ENCODE measurements around the gene RTN4. TPM values are rescaled to one million over a fixed set of nuclear protein-coding genes. Genes with fewer than 3 reads are reported as not detected.

Gene RTN4
- total and polyA plus RNA-seq, 2 experiments from 2014 or later, result 218 to 221 TPM

DNA sequence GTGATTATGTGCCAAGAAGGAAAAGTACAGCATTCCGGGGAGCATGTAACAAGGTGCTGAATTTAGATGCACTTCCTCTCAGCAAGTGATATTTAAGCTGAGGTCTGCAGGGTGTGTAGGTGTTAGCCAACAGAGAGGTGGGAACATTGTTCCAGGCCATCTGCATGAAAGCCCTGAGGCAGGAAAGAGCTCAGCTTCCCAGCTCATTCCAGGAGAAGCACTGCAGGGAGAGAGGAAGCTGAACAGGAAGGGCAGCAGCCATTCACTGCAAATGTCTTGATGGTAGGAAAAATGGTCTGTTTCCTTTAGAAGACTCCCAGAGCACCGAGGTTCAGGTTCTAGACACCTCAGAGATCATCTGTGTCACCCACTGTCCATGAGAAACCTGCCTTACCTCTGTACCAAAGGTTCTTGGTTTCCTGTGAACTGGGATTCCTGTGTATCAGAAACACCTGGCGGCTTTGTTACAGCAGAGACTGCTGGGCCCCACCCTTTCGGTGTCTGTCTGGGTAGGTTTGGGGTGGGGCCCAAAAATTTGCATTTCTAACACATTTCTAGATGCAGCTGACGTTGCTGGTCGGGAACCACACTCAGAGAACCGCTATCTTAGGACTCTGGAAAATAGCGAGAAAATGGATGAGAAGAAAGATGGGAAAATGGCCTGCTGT, 84.0 kb downstream of the RTN4 start:
- no peaks in the 10 kb centered on the region for H3K9me3 Mint-ChIP-seq
- Histone ChIP-seq H3K27me3 (ENCODE audit: insufficient read depth) (no peaks in the 10 kb centered on the region), H3F3A (replicated peaks; ENCODE audit: low read depth) (no peaks in the 10 kb centered on the region), H3K4me2 (no peak overlapping the region), H3K4me1 (ENCODE audit: insufficient read depth) (peaks cover 18% of the 10 kb centered on the region), H4K20me1 (replicated peaks; ENCODE audit: insufficient read depth) (no peaks in the 10 kb centered on the region; the same call in 1 of the 2 replicates), H2AFZ (no peak overlapping the region), H3K36me3 (ENCODE audit: insufficient read depth) (no peaks in the 10 kb centered on the region), H3K4me3 (no peak overlapping the region), H3K9me2 (ENCODE audit: insufficient read depth) (0 out of 2 replicates have a peak, but pooled peaks cover 6% of the 10 kb centered on the region), H3K27ac (ENCODE audit: low read depth) (peak overlapping the region; percentile 84; the same call in 1 of the 2 replicates), H3K79me2 (replicated peaks; ENCODE audit: insufficient read depth) (no peaks in the 10 kb centered on the region)
- H3K36me3 Mint-ChIP-seq (ENCODE audit: low read depth), result peaks cover 27% of the 10 kb centered on the region
- no peak for DNase-seq (ENCODE audit: low spot score)
- H3K4me1 Mint-ChIP-seq, result peaks cover 35% of the 10 kb centered on the region
- TF ChIP-seq STAT1 (IDR thresholded peaks at IDR 0.05; ENCODE audit: unreplicated experiment), result no peak
- no peak for TF ChIP-seq NANOG (IDR thresholded peaks at IDR 0.05; ENCODE audit: borderline replicate concordance)
- TF ChIP-seq, protein P1, sequence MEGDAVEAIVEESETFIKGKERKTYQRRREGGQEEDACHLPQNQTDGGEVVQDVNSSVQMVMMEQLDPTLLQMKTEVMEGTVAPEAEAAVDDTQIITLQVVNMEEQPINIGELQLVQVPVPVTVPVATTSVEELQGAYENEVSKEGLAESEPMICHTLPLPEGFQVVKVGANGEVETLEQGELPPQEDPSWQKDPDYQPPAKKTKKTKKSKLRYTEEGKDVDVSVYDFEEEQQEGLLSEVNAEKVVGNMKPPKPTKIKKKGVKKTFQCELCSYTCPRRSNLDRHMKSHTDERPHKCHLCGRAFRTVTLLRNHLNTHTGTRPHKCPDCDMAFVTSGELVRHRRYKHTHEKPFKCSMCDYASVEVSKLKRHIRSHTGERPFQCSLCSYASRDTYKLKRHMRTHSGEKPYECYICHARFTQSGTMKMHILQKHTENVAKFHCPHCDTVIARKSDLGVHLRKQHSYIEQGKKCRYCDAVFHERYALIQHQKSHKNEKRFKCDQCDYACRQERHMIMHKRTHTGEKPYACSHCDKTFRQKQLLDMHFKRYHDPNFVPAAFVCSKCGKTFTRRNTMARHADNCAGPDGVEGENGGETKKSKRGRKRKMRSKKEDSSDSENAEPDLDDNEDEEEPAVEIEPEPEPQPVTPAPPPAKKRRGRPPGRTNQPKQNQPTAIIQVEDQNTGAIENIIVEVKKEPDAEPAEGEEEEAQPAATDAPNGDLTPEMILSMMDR (conservative IDR thresholded peaks at IDR 0.05; ENCODE audit: low read depth in 2 of 2), result no peak
- TF ChIP-seq, protein P2, sequence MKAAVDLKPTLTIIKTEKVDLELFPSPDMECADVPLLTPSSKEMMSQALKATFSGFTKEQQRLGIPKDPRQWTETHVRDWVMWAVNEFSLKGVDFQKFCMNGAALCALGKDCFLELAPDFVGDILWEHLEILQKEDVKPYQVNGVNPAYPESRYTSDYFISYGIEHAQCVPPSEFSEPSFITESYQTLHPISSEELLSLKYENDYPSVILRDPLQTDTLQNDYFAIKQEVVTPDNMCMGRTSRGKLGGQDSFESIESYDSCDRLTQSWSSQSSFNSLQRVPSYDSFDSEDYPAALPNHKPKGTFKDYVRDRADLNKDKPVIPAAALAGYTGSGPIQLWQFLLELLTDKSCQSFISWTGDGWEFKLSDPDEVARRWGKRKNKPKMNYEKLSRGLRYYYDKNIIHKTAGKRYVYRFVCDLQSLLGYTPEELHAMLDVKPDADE (IDR thresholded peaks at IDR 0.05), result no peak
- no peak for TF ChIP-seq EZH2 (IDR thresholded peaks at IDR 0.05; ENCODE audit: low read depth, unreplicated experiment)
- TF ChIP-seq ZNF114 (CRISPR knock-in tag; IDR thresholded peaks at IDR 0.05), result no peak
- no peak for TF ChIP-seq EZH2phosphoT487 (IDR thresholded peaks at IDR 0.05; ENCODE audit: unreplicated experiment)
- no peak for TF ChIP-seq ZNF331 (CRISPR knock-in tag; IDR thresholded peaks at IDR 0.05; ENCODE audit: low read depth)
- TF ChIP-seq JUNB (IDR thresholded peaks at IDR 0.05; ENCODE audit: unreplicated experiment), result no peak
- no peak for TF ChIP-seq CREB1 (CRISPR knock-in tag; IDR thresholded peaks at IDR 0.05; ENCODE audit: low read depth)
- TF ChIP-seq, protein P3, sequence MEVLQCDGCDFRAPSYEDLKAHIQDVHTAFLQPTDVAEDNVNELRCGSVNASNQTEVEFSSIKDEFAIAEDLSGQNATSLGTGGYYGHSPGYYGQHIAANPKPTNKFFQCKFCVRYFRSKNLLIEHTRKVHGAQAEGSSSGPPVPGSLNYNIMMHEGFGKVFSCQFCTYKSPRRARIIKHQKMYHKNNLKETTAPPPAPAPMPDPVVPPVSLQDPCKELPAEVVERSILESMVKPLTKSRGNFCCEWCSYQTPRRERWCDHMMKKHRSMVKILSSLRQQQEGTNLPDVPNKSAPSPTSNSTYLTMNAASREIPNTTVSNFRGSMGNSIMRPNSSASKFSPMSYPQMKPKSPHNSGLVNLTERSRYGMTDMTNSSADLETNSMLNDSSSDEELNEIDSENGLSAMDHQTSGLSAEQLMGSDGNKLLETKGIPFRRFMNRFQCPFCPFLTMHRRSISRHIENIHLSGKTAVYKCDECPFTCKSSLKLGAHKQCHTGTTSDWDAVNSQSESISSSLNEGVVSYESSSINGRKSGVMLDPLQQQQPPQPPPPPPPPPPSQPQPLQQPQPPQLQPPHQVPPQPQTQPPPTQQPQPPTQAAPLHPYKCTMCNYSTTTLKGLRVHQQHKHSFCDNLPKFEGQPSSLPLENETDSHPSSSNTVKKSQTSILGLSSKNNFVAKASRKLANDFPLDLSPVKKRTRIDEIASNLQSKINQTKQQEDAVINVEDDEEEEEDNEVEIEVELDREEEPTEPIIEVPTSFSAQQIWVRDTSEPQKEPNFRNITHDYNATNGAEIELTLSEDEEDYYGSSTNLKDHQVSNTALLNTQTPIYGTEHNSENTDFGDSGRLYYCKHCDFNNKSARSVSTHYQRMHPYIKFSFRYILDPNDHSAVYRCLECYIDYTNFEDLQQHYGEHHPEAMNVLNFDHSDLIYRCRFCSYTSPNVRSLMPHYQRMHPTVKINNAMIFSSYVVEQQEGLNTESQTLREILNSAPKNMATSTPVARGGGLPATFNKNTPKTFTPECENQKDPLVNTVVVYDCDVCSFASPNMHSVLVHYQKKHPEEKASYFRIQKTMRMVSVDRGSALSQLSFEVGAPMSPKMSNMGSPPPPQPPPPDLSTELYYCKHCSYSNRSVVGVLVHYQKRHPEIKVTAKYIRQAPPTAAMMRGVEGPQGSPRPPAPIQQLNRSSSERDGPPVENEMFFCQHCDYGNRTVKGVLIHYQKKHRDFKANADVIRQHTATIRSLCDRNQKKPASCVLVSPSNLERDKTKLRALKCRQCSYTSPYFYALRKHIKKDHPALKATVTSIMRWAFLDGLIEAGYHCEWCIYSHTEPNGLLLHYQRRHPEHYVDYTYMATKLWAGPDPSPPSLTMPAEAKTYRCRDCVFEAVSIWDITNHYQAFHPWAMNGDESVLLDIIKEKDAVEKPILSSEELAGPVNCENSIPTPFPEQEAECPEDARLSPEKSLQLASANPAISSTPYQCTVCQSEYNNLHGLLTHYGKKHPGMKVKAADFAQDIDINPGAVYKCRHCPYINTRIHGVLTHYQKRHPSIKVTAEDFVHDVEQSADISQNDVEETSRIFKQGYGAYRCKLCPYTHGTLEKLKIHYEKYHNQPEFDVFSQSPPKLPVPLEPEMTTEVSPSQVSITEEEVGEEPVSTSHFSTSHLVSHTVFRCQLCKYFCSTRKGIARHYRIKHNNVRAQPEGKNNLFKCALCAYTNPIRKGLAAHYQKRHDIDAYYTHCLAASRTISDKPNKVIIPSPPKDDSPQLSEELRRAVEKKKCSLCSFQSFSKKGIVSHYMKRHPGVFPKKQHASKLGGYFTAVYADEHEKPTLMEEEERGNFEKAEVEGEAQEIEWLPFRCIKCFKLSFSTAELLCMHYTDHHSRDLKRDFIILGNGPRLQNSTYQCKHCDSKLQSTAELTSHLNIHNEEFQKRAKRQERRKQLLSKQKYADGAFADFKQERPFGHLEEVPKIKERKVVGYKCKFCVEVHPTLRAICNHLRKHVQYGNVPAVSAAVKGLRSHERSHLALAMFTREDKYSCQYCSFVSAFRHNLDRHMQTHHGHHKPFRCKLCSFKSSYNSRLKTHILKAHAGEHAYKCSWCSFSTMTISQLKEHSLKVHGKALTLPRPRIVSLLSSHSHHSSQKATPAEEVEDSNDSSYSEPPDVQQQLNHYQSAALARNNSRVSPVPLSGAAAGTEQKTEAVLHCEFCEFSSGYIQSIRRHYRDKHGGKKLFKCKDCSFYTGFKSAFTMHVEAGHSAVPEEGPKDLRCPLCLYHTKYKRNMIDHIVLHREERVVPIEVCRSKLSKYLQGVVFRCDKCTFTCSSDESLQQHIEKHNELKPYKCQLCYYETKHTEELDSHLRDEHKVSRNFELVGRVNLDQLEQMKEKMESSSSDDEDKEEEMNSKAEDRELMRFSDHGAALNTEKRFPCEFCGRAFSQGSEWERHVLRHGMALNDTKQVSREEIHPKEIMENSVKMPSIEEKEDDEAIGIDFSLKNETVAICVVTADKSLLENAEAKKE (CRISPR knock-in tag; IDR thresholded peaks at IDR 0.05), result no peak
- TF ChIP-seq POLR2AphosphoS5 (IDR thresholded peaks at IDR 0.05; ENCODE audit: low read depth), result no peak
- TF ChIP-seq, protein P4, sequence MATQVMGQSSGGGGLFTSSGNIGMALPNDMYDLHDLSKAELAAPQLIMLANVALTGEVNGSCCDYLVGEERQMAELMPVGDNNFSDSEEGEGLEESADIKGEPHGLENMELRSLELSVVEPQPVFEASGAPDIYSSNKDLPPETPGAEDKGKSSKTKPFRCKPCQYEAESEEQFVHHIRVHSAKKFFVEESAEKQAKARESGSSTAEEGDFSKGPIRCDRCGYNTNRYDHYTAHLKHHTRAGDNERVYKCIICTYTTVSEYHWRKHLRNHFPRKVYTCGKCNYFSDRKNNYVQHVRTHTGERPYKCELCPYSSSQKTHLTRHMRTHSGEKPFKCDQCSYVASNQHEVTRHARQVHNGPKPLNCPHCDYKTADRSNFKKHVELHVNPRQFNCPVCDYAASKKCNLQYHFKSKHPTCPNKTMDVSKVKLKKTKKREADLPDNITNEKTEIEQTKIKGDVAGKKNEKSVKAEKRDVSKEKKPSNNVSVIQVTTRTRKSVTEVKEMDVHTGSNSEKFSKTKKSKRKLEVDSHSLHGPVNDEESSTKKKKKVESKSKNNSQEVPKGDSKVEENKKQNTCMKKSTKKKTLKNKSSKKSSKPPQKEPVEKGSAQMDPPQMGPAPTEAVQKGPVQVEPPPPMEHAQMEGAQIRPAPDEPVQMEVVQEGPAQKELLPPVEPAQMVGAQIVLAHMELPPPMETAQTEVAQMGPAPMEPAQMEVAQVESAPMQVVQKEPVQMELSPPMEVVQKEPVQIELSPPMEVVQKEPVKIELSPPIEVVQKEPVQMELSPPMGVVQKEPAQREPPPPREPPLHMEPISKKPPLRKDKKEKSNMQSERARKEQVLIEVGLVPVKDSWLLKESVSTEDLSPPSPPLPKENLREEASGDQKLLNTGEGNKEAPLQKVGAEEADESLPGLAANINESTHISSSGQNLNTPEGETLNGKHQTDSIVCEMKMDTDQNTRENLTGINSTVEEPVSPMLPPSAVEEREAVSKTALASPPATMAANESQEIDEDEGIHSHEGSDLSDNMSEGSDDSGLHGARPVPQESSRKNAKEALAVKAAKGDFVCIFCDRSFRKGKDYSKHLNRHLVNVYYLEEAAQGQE (IDR thresholded peaks at IDR 0.05; ENCODE audit: unreplicated experiment), result no peak
- peaks cover 8% of the 10 kb centered on the region for H3K27me3 Mint-ChIP-seq (ENCODE audit: insufficient read depth, low read depth, poor library complexity)
- H3K27ac Mint-ChIP-seq, result no peak overlapping the region
- no peak overlapping the region; the same call in 2 of the 3 replicates for H3K4me3 Mint-ChIP-seq
- no peak for ATAC-seq

All from GM23338 (cell line).